Psoas muscle (tissue), 8 donors: ENCODE results near the gene RPS6KA6. TPM values are rescaled to one million over a fixed set of nuclear protein-coding genes. Genes with fewer than 3 reads are reported as not detected.

Experiments used
- ATAC-seq, 4 donors: fragments of 200-7000 bp; cut with Tn5 transposase; one replicate each; pipeline ENCODE4 v1.9.1; 2020; ENCODE audit warnings: moderate library complexity in 3 of 4, mild to moderate bottlenecking in 2 of 4
- DNase-seq, 2 donors: peaks; one replicate each; pipeline ENCODE4 v3.0.0-alpha.2; 2020
- H3K27ac ChIP-seq: fragments of 200-600 bp; one replicate; pipeline ENCODE4 v1.8.0; 2022
- H3K27me3 ChIP-seq, 3 donors: fragments of 200-600 bp in 1 of 3; one replicate each; pipeline versions ENCODE4 v1.6.1 to v1.8.0; 2013 to 2022; ENCODE audit warnings: low read length in 2 of 3, mild to moderate bottlenecking in 2 of 3, moderate library complexity in 1 of 3; ENCODE audit not compliant: insufficient read depth in 3 of 3
- H3K36me3 ChIP-seq, 2 donors: fragments of 200-600 bp in 1 of 2; one replicate each; pipeline versions ENCODE4 v1.6.1 to v1.8.0; 2013 to 2022; ENCODE audit warnings: low read depth in 1 of 2, mild to moderate bottlenecking in 1 of 2, moderate library complexity in 1 of 2; ENCODE audit not compliant: insufficient read depth in 1 of 2
- H3K4me1 ChIP-seq: fragments of 200-600 bp; one replicate; pipeline ENCODE4 v1.8.0; 2022
- H3K4me3 ChIP-seq: fragments of 200-600 bp; one replicate; pipeline ENCODE4 v1.8.0; 2022; ENCODE audit warnings: mild to moderate bottlenecking
- H3K9me3 ChIP-seq: fragments of 200-600 bp; one replicate; pipeline ENCODE4 v1.8.0; 2022
- CTCF ChIP-seq: fragments of 200-600 bp; IDR thresholded peaks from one replicate; pipeline ENCODE4 v1.8.0; 2022; ENCODE audit warnings: antibody characterized with exemption
- WGBS, 3 donors: extraction: QIAGEN DNeasy Blood & Tissue Kit; methylation state at CpG; one replicate each; pipeline versions ENCODE4 v1.1.6 to v1.1.7; 2013; 5-methylcytosine and 5-hydroxymethylcytosine counted together
- intact Hi-C, 2 donors: fragments of 100-400 bp; cut with DNase I; formaldehyde crosslinking; loops; one replicate each; pipeline versions ENCODE4 v1.11.0 to v1.14.2; 2022
- polyA plus RNA-seq, 3 donors: library from polyadenylated mRNA; stranded (reverse); fragments of 200-250 nt; gene quantifications; one replicate each; pipeline ENCODE4 v1.2.3, GENCODE V29; 2013
- total RNA-seq, 4 donors: library from RNA; stranded (reverse); fragmentation: NEBNext Ultra II Directional in 2 of 4; extraction: Animal tissue kit (Norgen Biotek cat#: 25700) in 2 of 4; gene quantifications; one replicate each; pipeline versions ENCODE4 v1.2.1 to v1.2.4, GENCODE V29; 2021 to 2023
- donor health status: healthy with polysubstance abuse.
- donor health status: DM: no; HTN: no; CAD: no; lungs with moderate emphysema.
- donor health status: Bipolar disorder and iron deficiency.
- donor health status: healthy.
- donor health status: DM: yes; HTN: yes; CAD: no.
- donor health status: DM: no; HTN: no; CAD: no.
- donor health status: DM: no; HTN: no; CAD: no.
- donor health status: DM: yes; HTN: yes; CAD: no.

The RPS6KA6 gene
- total and polyA plus RNA-seq, 7 donors = 0.10 to 2.0 (median 0.14) TPM

GRCh38 chrX:84078991-84079390 lies 109.0 kb downstream of the RPS6KA6 start:
- intact Hi-C loops = no loop called here
- no peaks in the 10 kb centered on the region for H3K4me1 ChIP-seq
- peaks cover 12% of the 10 kb centered on the region for H3K9me3 ChIP-seq
- 46 to 61% (median 48%) methylated on average over 7 to 9 of the region's 9 CpGs for WGBS, 3 donors
- H3K27me3 ChIP-seq = peaks cover 0 to 3% (median 0%) of the 10 kb centered on the region in 3 donors
- H3K27ac ChIP-seq = no peak overlapping the region
- ATAC-seq = no peak
- H3K4me3 ChIP-seq = no peak overlapping the region
- H3K36me3 ChIP-seq = no peaks in the 10 kb centered on the region
- no peak for DNase-seq
- TF ChIP-seq CTCF = no peak

- Histone ChIP-seq H3K27me3 (no peaks in the 10 kb centered on the region), H3K36me3 (no peaks in the 10 kb centered on the region), H3K4me1 (no peaks in the 10 kb centered on the region), H3K27ac (no peak overlapping the region), H3K9me3 (peaks cover 7% of the 10 kb centered on the region), H3K4me3 (no peak overlapping the region)
- ATAC-seq (no peak), DNase-seq (no peak)
- intact Hi-C loops = no loop called here
- no peak for TF ChIP-seq CTCF
- WGBS, 3 donors = 75 to 94% (median 93%) methylated on average over 2 of the region's 2 CpGs
Measured at GRCh38 chrX:84064814-84065213, 123.2 kb downstream of the RPS6KA6 start.

GRCh38 chrX:84064164-84064563 lies 123.8 kb downstream of the RPS6KA6 start:
- WGBS, 3 donors = 74 to 97% (median 96%) methylated on average over 4 of the region's 4 CpGs
- no peak overlapping the region for H3K4me3 ChIP-seq
- ATAC-seq = no peak
- no peak overlapping the region for H3K27ac ChIP-seq
- no peaks in the 10 kb centered on the region for H3K27me3 ChIP-seq
- H3K9me3 ChIP-seq = peaks cover 7% of the 10 kb centered on the region
- H3K36me3 ChIP-seq = no peaks in the 10 kb centered on the region
- TF ChIP-seq CTCF = no peak
- no peak for DNase-seq
- H3K4me1 ChIP-seq = no peaks in the 10 kb centered on the region
- intact Hi-C loops = no loop called here

GRCh38 chrX:84047339-84047738 lies 140.7 kb downstream of the RPS6KA6 start:
- intact Hi-C loops = no loop called here
- ATAC-seq (no peak), DNase-seq (no peak)
- Histone ChIP-seq H3K4me1 (no peaks in the 10 kb centered on the region), H3K4me3 (no peak overlapping the region), H3K27me3 (no peaks in the 10 kb centered on the region), H3K9me3 (no peaks in the 10 kb centered on the region), H3K36me3 (no peaks in the 10 kb centered on the region), H3K27ac (no peak overlapping the region)
- 38 to 47% (median 38%) methylated on average over 2 of the region's 2 CpGs for WGBS, 3 donors
- no peak for TF ChIP-seq CTCF

- intact Hi-C loops = no loop called here
- no peaks in the 10 kb centered on the region for H3K36me3 ChIP-seq
- H3K4me1 ChIP-seq = no peaks in the 10 kb centered on the region
- no peak overlapping the region for H3K27ac ChIP-seq
- peak; percentile 50 for TF ChIP-seq CTCF
- ATAC-seq (no peak), DNase-seq (no peak)
- no peaks in the 10 kb centered on the region for H3K27me3 ChIP-seq
- WGBS, 3 donors = 5 to 30% (median 29%) methylated on average over 5 to 7 of the region's 7 CpGs
- H3K9me3 ChIP-seq = no peaks in the 10 kb centered on the region
- H3K4me3 ChIP-seq = no peak overlapping the region
Measured at GRCh38 chrX:84046403-84046984, 141.5 kb downstream of the RPS6KA6 start.
